ENCODE measurements around the gene MAD1L1.
"Not testable (repeated sequence)": the region's sequence is repeated elsewhere in the genome, so short reads cannot be mapped to it uniquely, and the experiment has no call there.

Gene MAD1L1

DNA sequence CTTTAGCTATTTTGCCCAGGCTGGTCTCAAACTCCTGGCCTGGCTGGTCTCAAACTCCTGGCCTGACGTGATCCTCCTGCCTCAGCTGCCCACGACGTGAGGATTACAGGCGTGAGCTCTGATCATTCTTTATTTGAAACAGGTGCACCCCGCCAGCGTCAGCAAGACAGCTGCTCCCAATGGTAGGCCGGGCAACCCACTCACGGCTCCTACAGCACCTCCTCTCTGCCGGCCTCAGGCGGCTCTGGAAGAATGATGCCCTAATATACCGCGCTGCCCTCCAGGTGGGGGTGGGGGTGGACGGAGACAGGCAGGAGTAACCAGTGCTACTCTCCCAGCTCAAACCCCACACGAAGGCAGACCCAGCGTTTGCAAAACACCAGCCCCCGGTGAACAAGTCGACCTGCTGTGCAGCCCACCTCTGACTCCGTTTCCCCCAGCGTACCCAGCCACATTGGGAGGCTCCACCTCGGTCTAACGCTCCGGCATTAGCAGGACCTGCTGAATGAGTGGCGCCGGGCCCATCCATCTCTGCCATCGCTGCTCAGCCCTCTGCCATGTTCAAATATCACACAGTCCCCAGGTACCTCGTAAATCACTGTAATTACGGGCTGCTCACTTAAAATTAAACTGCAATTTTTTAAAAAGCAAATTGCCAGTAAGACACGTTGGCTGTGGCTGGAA, 414.0 kb downstream of the MAD1L1 start:
- DNase-seq = no peak

DNA sequence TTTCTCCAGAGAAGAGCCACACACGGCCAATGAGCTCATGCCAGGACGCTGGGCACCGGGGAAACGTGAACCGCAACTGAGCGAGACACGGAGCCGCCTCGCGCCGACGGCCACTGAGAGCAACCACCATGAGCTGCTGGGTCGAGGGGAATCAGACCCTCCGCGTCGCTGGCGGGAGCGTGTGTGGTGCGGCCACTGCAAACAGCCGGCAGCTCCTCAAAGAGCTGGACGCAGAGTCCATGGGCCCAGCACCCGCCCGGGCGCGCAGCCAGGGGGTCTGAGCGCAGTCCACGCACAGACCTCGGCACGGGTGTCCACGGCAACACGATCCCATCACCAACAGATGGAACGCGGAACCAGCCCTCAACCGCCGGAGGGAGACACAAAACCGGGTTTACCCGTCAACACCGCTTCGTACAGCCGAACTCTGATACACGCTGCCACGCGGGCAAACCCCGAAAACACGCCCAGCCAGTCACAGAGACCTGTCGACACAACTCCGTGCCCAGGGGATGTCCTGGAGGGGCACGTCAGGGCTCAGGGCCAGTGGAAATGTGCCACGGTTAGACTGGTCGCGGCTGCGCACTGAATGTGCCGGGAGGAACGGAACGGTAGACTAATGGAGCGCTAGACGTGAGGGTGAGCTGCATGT, 415.6 kb downstream of the MAD1L1 start:
- DNase-seq = no peak

DNA sequence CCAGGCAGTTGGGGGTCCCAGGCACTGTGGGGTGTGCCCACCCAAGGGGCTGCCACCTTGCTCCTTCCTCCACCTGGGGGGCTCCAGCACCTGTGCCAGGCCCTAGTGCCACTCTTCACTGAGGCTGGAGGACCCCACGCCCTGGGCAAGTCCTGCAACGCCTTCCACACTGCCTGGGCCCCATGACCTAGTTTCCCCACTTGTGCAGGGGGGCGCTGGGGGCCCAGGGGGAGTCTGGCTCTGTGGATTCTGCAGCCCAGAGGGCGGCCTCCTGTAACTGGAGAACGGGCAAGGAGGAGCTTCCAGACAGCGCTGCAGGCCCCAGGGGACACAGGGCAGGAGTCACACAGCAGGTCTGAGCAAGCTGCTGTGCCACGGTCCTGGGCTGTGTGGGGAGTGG, 416.3 kb downstream of the MAD1L1 start:
- not testable (repeated sequence) for DNase-seq

DNA sequence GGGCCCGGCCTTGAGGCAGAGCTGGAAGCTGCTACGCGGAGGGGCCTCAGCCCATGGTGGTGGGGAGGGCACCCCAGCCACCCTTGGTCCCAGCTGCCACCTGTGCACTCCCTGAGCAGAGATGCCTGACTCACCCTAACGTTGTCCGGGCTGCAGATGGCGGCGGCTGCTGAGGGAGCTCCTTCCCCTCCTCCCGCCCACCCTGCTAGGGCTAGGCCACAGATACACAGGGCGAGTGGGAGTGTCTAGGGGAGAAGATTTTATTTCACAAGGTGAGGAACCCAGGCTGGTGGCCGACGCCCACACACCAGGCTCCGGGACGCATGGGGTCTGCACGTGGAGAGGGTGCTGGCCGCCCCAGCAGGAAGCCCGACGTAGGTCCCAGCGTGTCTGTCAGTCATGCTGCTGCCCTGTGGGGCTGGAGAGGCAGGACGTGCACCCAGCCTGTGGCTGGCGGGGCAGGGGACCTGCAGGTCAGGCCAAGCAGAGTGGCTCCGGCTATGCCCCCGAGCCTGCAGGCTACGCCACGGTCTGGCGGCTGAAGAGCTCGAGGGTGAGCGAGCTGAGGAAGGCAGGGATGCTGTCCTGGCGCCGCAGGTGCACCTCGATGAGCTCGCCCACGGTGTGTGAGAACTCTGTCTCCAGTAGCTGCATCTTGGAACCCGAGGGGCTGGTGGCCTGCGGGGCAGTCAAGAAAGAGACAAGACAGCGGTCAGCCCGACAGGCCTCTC, 417.0 kb downstream of the MAD1L1 start:
- DNase-seq = peak in 1 of 2 donors; percentile 3

DNA sequence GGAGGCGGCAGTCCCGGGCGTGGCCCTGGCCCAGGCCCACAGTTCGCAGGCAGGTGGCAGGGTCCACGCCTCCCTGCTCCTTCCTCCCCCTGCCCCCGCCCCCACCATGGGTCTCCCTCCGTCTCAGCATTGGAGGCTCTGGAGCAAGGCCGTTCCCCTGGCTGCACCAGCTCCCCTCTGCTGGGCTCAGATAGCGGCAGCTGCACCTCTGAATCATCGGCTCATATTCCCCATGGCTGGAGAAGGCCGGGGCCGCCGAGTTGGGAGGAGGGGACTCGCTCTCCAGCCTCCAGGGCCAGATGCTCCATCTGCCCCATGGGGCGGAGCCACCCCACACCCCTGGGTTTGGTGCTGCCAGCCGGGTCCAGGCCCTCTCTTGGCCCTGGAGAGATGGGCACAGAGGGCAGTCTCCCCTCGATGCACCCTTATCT, 417.7 kb downstream of the MAD1L1 start:
- DNase-seq = no peak

DNA sequence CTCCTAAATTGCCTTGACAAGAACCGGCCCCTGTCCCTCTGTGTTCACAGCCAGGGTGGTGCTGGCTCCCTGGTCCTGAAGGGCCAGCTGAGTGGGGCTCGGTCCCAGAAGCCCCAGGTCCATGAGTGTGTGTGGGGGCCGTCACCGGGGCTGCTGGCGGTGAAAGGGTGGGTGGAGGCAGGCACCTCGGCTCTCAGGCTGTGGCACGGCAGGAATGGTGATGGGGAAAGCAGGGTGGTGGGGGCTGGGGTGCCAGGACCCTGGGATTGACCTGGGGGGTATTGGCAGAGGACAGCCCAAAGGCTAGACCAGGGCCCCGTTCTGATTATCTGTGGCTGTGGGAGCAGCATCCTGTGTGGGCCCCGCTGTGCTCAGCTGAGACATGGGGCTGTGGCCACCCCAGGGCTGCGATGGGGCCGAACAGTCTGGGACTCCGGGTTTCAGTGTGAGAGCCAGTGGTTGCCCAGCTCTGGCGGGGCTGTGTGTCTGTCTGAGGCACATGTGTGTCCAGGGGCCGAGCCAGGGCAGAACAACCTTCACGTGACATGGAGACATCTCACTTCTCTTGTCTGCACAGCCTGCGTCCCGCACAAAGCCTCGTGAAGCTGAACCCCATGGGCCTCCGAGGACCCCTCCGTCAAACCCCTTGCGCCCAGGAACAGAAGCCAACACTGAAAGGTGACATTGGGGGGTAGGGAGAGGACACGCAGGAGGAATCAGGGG, 418.5 kb downstream of the MAD1L1 start:
- no peak for DNase-seq

DNA sequence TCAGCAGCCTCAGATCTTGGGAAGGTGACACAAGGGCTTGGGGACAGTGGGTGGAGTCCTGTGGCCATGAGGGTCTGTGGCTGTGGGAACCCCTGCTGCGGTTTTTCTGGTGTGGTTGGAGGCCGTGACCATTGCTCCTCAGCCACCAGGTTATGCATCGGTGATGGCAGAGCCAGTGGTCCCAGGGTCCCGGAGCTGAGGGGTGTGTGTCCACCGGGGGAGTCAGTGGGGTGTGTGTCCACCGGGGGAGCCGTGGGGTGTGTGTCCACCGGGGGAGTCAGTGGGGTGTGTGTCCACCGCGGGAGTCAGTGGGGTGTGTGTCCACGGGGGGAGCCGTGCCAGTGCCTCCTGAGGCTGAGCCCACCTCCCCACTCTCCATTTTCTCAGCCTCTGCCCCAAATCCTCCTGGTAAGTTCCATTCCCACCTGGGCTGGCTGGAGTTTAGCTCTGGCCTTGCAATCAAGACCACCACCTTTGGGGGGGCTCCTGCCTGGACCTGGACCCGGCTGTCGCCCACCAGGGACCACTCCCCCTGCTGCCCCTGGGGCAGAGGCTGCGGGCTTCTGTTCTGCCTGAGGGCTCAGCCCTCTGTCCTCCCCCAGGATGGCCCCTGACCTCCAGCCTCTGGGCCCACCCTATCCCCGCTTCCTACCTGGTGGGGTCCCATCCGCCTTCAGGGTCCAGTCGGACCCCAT, 419.2 kb downstream of the MAD1L1 start:
- DNase-seq = no peak

DNA sequence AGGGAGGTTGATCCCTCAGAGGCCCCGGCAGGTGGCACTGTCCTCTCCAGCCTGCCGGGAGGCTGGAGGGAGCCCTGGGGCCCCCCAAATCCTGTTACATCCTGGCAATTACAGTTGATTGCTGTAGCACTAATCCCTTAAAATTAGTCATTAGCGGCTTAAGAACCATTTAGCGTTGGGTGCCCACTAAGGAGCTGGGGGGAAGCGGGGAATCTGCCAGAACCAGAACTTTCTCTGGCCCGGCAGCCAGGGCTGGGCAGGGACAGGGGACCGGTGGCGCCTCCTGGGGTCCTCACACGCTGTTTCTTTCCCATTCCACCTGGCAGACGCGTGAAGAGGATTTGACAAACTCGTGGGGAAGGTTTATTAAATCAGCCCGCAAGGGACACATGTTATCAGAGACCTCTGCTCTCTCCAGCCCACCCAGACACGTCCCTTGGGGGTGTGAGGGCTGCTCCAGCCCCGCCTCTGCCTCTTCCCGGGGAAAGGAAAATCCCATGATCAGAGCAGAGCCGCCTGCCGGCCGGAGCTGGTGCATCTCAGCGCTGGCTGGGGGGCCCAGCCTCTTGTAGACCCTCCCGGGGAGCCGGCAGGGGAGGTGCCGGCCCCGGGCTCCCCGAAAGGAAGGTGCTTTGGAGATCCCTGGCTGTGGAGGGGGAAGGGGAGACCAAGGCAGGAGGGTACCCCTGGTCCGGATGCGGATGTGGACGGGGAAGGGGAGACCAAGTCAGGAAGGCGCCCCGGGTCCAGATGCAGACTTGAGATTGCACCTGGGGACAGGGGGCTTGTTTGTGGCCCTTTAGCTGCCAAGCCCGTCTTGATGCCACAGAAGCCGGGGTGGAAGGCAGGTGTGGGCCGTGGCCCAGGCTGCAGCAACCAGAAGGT, 420.0 kb downstream of the MAD1L1 start:
- no peak for DNase-seq

DNA sequence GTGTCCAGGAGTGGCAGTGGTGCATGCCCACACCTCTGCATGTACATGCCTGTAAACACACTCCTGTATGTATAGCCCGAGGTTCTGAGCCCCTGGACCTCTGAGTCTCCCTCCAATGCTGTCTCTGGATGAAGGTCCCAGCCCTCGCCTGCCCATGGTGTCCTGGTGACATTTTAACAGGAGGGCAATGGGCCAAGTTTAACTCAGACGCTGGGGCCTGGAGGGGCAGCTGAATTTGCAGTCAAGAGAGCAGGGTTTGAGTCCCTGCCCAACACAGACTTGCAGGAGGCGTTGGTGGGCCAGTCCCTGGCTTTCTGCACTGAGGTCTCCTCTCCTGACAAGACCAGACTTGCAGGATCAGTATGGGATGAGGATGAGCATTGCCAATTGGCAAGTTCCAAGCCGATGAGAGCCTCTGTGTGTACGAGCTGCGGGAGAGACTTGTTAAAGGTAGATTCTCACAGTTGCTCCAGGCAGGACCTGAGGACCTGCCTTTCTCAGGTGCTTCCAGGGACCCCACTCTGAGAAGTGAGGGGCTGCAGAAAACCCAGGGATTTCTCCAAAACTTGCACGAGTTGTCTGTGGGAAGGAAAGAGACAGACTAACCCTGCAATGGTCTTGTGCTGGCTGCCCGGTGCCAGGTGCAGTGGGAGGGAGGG, 420.8 kb downstream of the MAD1L1 start:
- DNase-seq = no peak

DNA sequence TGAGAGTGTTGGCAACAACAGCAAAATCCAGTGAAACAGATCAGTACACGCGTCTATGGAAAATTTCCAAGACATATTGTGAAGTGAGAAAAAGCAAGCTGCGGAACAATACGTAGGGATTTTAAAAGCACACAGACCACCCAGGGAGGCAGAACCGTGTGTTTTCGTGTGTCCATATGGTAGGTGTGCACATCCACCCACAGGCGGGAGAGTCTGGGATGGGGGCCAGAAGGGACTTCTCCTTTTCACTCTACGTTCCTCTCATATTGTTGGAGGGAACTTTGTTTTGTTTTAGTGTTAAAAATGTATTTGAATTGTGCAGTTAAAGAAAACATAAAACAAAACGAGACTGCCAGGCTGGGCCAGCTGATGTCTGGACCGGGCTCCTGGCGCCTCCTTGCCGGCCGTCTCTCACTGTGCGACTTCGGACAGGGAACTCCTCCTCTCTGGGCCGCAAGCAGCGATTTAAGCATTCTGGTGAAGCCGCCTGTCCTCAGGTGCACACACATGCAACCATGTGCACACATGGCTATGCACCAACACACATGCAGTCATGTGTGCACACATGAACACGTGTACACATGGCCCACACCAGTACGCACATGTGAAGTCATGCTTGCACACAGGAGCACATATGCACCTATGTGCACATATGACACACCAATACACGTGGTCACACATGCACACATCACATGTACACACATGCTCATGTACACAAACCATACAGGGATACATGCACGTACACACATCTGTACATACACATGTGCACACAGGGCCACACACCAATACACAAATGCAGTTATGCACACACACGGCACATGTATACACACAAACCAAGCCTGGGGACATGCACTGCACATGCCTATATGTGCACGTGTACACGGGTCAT, 421.5 kb downstream of the MAD1L1 start:
- DNase-seq = peak in 1 of 2 donors; percentile 13

DNA sequence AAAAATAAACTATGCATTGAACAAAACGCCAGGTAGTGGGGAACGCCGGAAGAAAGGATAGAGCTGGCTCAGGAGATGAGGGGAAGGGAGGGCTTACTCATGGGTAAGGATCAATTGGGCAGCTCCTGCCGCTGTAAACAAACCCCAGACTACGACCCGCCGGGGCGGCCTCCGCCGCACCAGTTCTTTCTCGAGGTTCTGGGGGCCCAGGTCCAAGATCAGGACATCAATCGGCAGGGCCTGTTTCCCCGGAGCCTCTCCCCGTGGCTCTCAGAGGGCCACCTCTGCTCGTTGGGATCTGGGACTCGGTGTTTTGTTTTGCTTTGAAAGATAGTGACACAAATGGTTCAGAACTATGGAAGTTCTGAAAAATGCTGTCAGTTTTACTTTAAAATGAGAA, 422.2 kb downstream of the MAD1L1 start:
- DNase-seq = no peak

DNA sequence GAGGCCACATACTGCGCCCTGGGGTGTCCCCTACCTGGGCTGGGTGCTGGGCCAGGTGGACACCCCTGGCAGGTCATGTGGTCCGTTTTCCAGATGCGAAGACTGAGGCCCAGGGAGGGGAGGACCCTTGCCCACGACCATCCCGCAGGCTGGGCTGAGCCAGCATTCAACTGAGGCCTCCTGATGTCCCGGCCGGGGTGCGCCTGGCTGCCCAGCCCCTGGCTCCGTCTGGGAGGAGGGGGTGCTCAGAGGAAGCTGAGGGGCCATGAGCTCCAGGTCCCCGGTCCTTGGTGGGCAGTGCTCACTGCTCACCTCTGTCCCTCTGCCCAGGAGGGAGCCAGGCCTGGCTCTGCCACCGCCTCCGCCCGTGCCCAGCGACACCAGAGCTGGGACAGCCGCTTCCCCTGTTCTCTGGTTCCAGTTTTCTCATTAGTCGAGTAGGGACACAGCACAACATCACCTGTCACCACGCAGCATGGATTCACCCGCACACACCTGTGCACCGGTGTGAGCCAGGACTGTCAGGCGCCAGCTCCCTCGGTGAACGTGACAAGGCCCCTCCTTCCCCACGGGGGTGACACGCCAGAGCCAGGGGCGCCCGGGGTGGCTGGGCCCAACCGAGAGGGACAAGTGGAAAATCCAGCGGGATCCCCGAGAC, 423.0 kb downstream of the MAD1L1 start:
- no peak for DNase-seq

DNA sequence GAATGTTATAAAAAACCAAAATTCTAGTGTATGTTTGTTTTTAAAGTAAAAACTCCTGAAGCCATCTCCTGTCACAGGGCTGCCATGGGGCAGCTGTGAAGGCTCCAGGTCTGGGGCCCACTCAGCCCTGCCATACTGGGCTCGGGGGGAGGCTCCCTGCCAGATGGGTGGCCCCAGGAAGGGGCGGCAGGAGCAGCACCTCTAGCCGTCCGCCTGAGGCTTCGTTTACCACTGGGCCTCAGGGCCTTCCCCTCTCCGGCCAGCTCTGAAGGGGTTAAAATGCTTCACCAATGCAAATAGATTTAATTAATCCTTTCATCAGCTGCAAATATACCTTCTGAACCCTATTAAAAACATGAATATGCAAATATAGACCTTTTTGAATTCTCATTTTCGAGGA, 423.7 kb downstream of the MAD1L1 start:
- DNase-seq = no peak

DNA sequence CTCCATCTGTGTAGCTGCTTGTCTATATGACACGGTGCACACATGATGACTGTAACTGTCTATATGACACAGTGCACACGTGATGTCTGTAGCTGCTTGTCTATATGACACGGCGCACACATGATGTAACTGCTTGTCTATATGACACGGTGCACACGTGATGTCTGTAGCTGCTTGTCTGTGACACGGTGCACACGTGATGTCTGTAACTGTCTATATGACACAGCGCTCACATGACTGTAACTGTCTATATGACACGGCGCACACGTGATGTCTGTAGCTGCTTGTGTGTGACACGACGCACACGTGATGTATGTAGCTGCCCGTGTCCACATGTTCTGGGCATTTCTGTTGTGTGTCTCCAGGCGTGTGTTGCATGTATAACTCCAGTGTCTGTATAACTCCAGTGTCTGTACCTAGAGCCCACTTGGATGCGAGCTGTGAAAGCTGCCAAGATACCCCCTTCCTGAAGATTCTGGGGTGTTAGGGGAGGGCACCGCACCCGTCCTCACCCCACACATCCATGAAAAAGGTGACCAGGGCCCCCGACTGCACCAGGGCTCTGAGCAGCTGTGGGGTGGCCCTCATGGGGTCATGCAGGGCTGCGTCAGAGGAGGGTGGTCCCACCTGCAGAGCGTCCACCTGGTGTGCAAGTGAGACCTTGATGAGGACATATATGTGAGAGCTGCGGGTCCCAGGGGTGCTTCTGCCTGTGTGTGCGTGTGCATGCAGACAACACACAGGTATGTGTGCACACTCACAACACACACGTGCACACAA, 424.7 kb downstream of the MAD1L1 start:
- no peak for DNase-seq

DNA sequence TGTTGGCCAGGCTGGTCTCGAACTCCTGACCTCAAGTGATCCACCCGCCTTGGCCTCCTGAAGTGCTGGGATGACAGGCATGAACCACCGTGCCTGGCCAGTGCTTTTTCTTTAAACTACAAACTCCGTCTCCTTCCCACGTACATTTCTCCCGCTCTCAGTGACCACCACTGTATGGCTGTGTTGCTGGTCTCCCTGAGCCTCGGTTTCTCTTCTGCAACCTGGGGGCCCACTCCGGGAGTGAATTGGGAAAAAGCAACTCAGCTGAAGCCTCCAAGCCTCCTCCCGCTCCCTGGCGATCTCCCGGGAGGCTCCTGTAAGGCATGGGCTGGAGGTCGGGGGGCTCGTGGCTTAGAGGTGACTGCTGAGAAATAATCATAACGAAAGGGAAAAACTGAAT, 426.4 kb downstream of the MAD1L1 start:
- no peak for DNase-seq

DNA sequence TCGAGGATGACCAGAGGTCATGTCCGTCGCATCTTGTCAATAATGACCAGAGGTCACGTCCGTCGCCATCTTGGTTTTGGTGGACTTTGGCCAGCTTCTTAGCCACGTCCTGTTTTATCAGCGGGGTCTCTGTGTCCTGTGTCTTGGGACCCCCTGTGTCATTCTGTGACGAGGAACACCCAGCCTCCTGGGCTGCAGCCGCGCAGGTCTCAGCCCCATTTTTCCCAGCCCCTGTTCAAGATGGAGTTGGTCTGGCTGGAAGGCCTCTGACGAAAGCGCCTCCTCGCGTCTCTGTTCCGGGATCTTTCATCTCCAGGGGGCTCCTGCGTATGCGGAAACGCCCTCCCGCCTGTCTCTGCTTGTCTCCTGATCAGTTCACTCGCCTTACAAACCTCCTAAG, 428.4 kb downstream of the MAD1L1 start:
- DNase-seq = no peak

DNA sequence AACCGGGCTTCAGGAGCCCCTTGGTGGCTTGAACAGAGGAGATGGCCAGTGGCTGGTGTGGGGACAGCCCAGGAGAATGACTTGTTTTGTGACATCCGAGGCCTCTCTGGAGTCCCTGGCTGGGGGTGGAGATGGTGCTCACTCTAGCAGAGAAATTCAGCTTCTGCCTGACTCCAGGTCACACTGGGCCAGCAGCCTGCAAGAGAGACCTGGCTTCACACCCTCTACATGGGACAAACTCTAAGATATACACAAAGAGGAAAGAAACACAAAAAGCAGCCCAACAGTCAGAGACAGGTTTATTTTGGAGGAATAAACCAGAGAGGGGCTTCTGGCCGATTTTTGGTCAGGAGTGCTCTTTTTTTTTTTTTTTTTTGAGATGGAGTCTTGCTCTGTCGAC, 429.8 kb downstream of the MAD1L1 start:
- DNase-seq = no peak

DNA sequence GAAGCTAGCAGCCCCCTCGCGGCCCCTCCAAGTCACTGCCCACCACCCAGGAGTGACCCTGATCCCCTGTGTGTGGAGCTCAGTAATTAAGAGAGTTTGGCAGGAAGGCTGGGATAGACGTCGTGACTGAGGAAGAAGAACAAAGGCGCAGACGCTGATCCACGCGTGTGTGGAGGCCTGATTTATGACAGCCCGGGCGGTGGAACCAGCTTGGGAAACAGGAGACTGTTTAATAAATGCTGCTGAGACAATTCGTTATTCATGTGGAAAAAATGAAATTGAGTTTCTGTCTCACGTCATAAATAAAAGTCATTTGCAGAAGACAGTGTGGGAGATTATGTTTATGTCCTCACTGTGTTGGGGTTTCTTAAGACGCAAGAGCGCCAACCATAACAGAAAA, 431.8 kb downstream of the MAD1L1 start:
- no peak for DNase-seq

DNA sequence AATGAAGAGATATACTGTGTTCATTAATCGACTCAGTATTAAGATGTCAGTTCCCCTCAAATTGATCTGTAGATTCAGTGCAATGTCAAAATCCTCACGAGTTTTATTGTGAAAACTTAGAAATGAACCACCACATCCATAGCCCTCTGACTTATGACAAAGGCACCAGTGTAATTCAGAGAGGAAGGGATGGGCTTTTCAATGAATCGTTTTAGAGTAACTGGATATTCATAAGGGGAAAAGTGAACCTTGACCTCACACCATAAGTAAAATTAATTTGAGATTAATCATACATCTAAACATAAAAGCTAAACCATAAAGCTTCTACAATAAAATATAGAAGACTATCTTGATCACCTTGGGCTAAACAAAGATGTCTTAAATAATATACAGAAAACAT, 434.6 kb downstream of the MAD1L1 start:
- DNase-seq = no peak
